ENCODE measurements around the gene TTLL11. TPM values are rescaled to one million over a fixed set of nuclear protein-coding genes. Genes with fewer than 3 reads are reported as not detected.

TTLL11 gene
- total RNA-seq, 6 experiments from 2014 or later, result 3.2 to 5.2 (median 4.1) TPM

- H3K36me3 ChIP-seq, result no peaks in the 10 kb centered on the region
- TF ChIP-seq CTCF (IDR thresholded peaks at IDR 0.05) (no peak), POLR2A (IDR thresholded peaks at IDR 0.05) (no peak)
- no peak overlapping the region for H3K4me3 ChIP-seq
- H3K27me3 ChIP-seq, result no peaks in the 10 kb centered on the region
- no peak for ATAC-seq
- peaks cover 0 to 6% (median 3%) of the 10 kb centered on the region in 4 donors for H3K4me1 ChIP-seq
- intact Hi-C loops (cut with DNase I), result no loop called here
- WGBS (ENCODE audit: insufficient coverage, low coverage, low lambda C conversion rate, missing lambda C conversion rate), result 98% methylated on average over 10 of the region's 15 CpGs
- H3K27ac ChIP-seq, result no peak overlapping the region
- no peak for DNase-seq
- no peaks in the 10 kb centered on the region for H3K9me3 ChIP-seq
Measured at GRCh38 chr9:121942866-121943382, 150.2 kb downstream of the TTLL11 start.

- Histone ChIP-seq H3K4me3 (no peak overlapping the region), H3K9me3 (no peaks in the 10 kb centered on the region), H3K27ac (no peak overlapping the region), H3K27me3 (no peaks in the 10 kb centered on the region), H3K4me1 (peaks cover 0 to 6% (median 3%) of the 10 kb centered on the region in 4 donors), H3K36me3 (no peaks in the 10 kb centered on the region)
- ATAC-seq, result peak; percentile 81 to 86 (median 82)
- 63% methylated on average over 7 of the region's 7 CpGs for WGBS (ENCODE audit: insufficient coverage, low coverage, low lambda C conversion rate, missing lambda C conversion rate)
- TF ChIP-seq CTCF (IDR thresholded peaks at IDR 0.05) (no peak), POLR2A (IDR thresholded peaks at IDR 0.05) (no peak)
- intact Hi-C loops (cut with DNase I), result no loop called here
- no peak for DNase-seq
Measured at GRCh38 chr9:121942313-121942712, 150.8 kb downstream of the TTLL11 start.

DNA sequence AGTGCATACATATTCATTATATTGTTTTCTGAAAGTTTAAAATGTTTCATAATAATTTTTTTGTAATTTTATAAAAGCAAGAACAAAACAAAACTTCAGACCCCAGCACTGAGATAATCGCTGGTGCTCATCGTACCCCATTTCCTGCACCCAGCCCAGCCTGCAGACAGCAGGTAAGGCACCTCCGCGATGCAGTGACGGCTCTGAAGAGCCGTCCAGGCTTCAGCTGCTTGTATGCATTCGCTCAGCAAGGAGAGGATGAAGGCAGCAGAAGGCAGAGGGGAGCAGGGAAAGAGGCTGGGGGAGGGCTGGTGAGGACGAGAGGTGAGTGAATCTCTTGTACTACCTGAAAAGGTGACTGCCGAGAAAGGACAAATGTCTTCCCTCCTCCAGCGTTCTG is 153.5 kb downstream of the TTLL11 start:
- WGBS (ENCODE audit: insufficient coverage, low coverage, low lambda C conversion rate, missing lambda C conversion rate), result 68% methylated on average over 10 of the region's 10 CpGs
- Histone ChIP-seq H3K36me3 (no peaks in the 10 kb centered on the region), H3K4me3 (no peak overlapping the region), H3K9me3 (no peaks in the 10 kb centered on the region), H3K4me1 (peaks cover 0 to 6% (median 3%) of the 10 kb centered on the region in 4 donors), H3K27me3 (no peaks in the 10 kb centered on the region), H3K27ac (no peak overlapping the region)
- TF ChIP-seq POLR2A (IDR thresholded peaks at IDR 0.05) (no peak), CTCF (IDR thresholded peaks at IDR 0.05) (no peak)
- no peak for ATAC-seq
- intact Hi-C loops (cut with DNase I), result no loop called here
- DNase-seq, result no peak

DNA sequence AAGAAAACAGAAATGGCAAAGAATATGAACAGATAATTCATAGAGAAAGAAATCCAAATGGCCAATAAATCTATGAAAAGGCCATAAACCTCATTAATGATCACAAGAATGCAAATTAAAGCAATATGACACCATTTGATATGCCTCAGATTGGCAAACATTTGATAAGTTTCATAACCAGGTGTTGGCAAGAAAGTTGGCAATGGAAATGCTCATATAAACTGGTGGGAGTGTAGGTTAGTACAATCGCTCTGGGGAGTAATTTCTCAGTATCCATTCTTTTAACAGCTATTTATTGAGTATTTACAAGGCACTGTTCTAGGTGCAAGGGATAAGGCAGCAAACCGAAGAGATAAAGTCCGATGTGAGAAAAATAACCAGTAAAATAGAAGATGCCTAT is 154.5 kb downstream of the TTLL11 start:
- ATAC-seq (no peak), DNase-seq (no peak)
- Histone ChIP-seq H3K9me3 (no peaks in the 10 kb centered on the region), H3K36me3 (no peaks in the 10 kb centered on the region), H3K4me3 (no peak overlapping the region), H3K27me3 (no peaks in the 10 kb centered on the region), H3K27ac (no peak overlapping the region), H3K4me1 (peaks cover 0 to 6% (median 3%) of the 10 kb centered on the region in 4 donors)
- TF ChIP-seq POLR2A (IDR thresholded peaks at IDR 0.05), result no peak
- TF ChIP-seq CTCF (IDR thresholded peaks at IDR 0.05), result no peak
- intact Hi-C loops (cut with DNase I), result no loop called here
- 76% methylated on average over 3 of the region's 3 CpGs for WGBS (ENCODE audit: insufficient coverage, low coverage, low lambda C conversion rate, missing lambda C conversion rate)

DNA sequence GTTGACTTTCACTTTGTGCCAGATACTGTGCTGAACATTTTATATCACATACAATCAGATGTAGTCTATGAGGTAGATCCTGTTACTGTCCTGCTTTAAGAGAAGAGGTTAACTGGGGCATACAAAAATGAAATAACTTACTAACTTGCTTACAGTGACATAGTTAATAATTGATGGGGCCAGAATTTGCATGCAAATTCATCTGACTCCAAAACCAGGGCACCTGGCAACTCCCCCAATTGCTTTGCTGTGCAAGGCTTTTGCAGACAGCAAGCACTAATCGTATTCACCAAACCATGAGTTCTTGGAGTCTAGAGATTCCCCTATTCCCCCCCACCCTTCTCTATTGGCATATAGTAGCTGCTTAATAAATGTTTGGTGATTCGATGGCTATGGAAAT is 155.9 kb downstream of the TTLL11 start:
- H3K36me3 ChIP-seq, result no peaks in the 10 kb centered on the region
- 92% methylated on average over 2 of the region's 2 CpGs for WGBS (ENCODE audit: insufficient coverage, low coverage, low lambda C conversion rate, missing lambda C conversion rate)
- ATAC-seq (no peak), DNase-seq (no peak)
- no peaks in the 10 kb centered on the region for H3K9me3 ChIP-seq
- no peak overlapping the region for H3K27ac ChIP-seq
- H3K4me3 ChIP-seq, result no peak overlapping the region
- TF ChIP-seq POLR2A (IDR thresholded peaks at IDR 0.05) (no peak), CTCF (IDR thresholded peaks at IDR 0.05) (no peak)
- intact Hi-C loops (cut with DNase I), result no loop called here
- H3K27me3 ChIP-seq, result no peaks in the 10 kb centered on the region
- H3K4me1 ChIP-seq, result no peaks in the 10 kb centered on the region

All from right lobe of liver (tissue), 6 donors.